Esophagus squamous epithelium (tissue), 4 donors: Measurements from ENCODE around the gene CLIP4.

ENCODE experiments used
- CTCF ChIP-seq, 6 experiments: fragments of 450-650 bp in 4 of 6; fragments of 200-600 bp in 2 of 6; sonication (generic) in 2 of 6; IDR thresholded peaks; one replicate each; pipeline ENCODE4 v1.5.1; 2016 to 2019; ENCODE audit warnings: antibody characterized with exemption in 6 of 6, mild to moderate bottlenecking in 4 of 6, moderate library complexity in 4 of 6
- POLR2A ChIP-seq, 4 donors: fragments of 450-650 bp; IDR thresholded peaks; one replicate each; pipeline ENCODE4 v1.6.1; 2017; ENCODE audit warnings: antibody characterized with exemption in 4 of 4, mild to moderate bottlenecking in 4 of 4, moderate library complexity in 3 of 4

GRCh38 chr2:29143657-29144056 is 28.4 kb downstream of the CLIP4 start:
- TF ChIP-seq CTCF (IDR thresholded peaks at IDR 0.05), result no peak
- no peak for TF ChIP-seq POLR2A (IDR thresholded peaks at IDR 0.05)
